ENCODE data around the gene CD70.

CD70 gene

GRCh38 chr19:6576869-6577475 is 14.0 kb downstream of the CD70 start:
- H3K27me3 ChIP-seq (replicated peaks), result no peaks in the 10 kb centered on the region
- TF ChIP-seq CTCF (IDR thresholded peaks at IDR 0.05; ENCODE audit: low read depth, low read length, missing control alignments), result no peak

GRCh38 chr19:6573350-6573749 is 17.6 kb downstream of the CD70 start:
- H3K4me3 ChIP-seq (ENCODE audit: low read depth, low read length), result no peak overlapping the region
- no peak overlapping the region for H3K27ac ChIP-seq
- no peak for DNase-seq
- in situ Hi-C loops (cut with HindIII; ENCODE audit: low pct_ligation_motif_present, low sequenced_read_pairs), result no loop called here
- H3K36me3 ChIP-seq (replicated peaks), result no peaks in the 10 kb centered on the region
- TF ChIP-seq CTCF (IDR thresholded peaks at IDR 0.05; ENCODE audit: low read depth, low read length, missing control alignments), result no peak
- no peaks in the 10 kb centered on the region for H3K27me3 ChIP-seq (replicated peaks)

More at GRCh38 chr19:6576869-6577475, 14.0 kb downstream of the CD70 start:
- Histone ChIP-seq H3K4me3 (ENCODE audit: low read depth, low read length) (no peak overlapping the region), H3K36me3 (replicated peaks) (no peaks in the 10 kb centered on the region), H3K27ac (no peak overlapping the region)
- DNase-seq, result no peak
- in situ Hi-C loops (cut with HindIII; ENCODE audit: low pct_ligation_motif_present, low sequenced_read_pairs), result no loop called here

DNA sequence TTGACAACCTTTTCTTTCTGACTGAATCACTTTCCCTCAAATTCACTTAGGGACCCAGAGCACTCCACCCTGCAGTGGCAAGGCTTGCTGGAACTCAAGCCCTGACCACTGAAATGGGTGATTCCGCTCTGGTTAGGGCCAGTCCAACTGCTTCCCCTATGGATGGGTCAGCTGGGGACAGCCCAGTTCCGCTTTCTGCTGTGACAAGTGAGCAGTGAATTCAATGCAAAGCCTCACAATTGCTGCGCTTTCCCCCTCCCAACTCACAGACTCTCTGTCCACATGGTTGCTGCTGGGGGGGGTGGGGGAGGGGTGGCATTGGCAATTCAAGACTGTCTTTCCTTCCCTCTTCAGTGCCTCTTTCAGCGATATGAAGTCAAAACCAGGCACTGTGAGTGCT is 18.7 kb downstream of the CD70 start:
- Histone ChIP-seq H3K36me3 (replicated peaks) (no peaks in the 10 kb centered on the region), H3K27me3 (replicated peaks) (no peaks in the 10 kb centered on the region), H3K4me3 (ENCODE audit: low read depth, low read length) (no peak overlapping the region), H3K27ac (no peak overlapping the region)
- in situ Hi-C loops (cut with HindIII; ENCODE audit: low pct_ligation_motif_present, low sequenced_read_pairs), result no loop called here
- DNase-seq, result no peak
- TF ChIP-seq CTCF (IDR thresholded peaks at IDR 0.05; ENCODE audit: low read depth, low read length, missing control alignments), result no peak

GRCh38 chr19:6571167-6571566 is 19.8 kb downstream of the CD70 start:
- Histone ChIP-seq H3K27ac (no peak overlapping the region), H3K36me3 (replicated peaks) (no peaks in the 10 kb centered on the region)

DNA sequence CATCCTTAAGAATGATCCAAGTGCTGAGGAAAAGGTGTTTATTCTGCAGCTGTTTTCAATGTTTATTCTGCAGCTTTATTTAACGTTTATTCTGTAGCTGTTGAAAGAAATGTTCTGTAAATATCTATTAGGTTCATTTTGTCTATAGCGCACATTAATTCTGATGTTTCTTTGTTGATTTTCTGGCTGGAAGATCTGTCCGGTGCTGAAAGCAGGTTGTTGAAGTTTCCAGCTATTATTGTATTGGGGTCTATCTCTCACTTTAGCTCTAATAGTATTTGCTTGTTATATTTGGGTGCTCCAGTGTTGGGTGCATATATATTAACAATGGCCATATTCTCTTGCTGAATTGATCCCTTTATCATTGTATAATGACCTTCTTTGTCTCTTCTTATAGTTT is 20.2 kb downstream of the CD70 start:
- no peak overlapping the region for H3K27ac ChIP-seq
- TF ChIP-seq CTCF (IDR thresholded peaks at IDR 0.05; ENCODE audit: low read depth, low read length, missing control alignments), result no peak
- H3K4me3 ChIP-seq (ENCODE audit: low read depth, low read length), result no peak overlapping the region
- H3K27me3 ChIP-seq (replicated peaks), result no peaks in the 10 kb centered on the region
- H3K36me3 ChIP-seq (replicated peaks), result no peaks in the 10 kb centered on the region
- in situ Hi-C loops (cut with HindIII; ENCODE audit: low pct_ligation_motif_present, low sequenced_read_pairs), result no loop called here
- DNase-seq, result no peak

More at GRCh38 chr19:6571167-6571566, 19.8 kb downstream of the CD70 start:
- TF ChIP-seq CTCF (IDR thresholded peaks at IDR 0.05; ENCODE audit: low read depth, low read length, missing control alignments), result no peak
- H3K27me3 ChIP-seq (replicated peaks), result no peaks in the 10 kb centered on the region
- DNase-seq, result no peak
- in situ Hi-C loops (cut with HindIII; ENCODE audit: low pct_ligation_motif_present, low sequenced_read_pairs), result no loop called here
- no peak overlapping the region for H3K4me3 ChIP-seq (ENCODE audit: low read depth, low read length)

DNA sequence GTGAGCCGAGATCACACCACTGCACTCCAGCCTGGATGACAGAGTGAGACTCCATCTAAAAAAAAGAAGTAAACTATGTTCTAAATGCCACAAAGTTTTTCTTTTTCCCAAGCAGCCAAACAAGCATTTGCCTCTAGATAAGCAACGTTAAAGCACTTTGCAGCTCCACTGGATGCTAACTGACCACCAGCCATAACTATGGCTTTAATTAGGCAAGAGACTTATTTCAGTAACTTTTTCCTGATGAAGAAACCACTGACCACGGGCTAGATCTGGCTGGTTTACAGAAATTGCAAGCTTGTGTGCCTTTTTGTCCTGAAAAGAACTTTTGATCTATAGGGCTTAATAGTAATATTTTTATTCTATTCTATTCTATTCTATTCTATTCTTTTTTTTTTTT is 22.1 kb downstream of the CD70 start:
- H3K4me3 ChIP-seq (ENCODE audit: low read depth, low read length), result no peak overlapping the region
- H3K27ac ChIP-seq, result no peak overlapping the region
- DNase-seq, result no peak
- no peaks in the 10 kb centered on the region for H3K36me3 ChIP-seq (replicated peaks)
- no peaks in the 10 kb centered on the region for H3K27me3 ChIP-seq (replicated peaks)
- in situ Hi-C loops (cut with HindIII; ENCODE audit: low pct_ligation_motif_present, low sequenced_read_pairs), result no loop called here
- TF ChIP-seq CTCF (IDR thresholded peaks at IDR 0.05; ENCODE audit: low read depth, low read length, missing control alignments), result no peak
